ENCODE measurements around the gene ZBTB39. TPM values are rescaled to one million over a fixed set of nuclear protein-coding genes. Genes with fewer than 3 reads are reported as not detected.

The ZBTB39 gene
- total and polyA plus RNA-seq, 2 of the 13 experiments (the other 11 are each of a cell fraction or from before 2014, with no cell fraction given), result 6.5 to 6.9 TPM

DNA sequence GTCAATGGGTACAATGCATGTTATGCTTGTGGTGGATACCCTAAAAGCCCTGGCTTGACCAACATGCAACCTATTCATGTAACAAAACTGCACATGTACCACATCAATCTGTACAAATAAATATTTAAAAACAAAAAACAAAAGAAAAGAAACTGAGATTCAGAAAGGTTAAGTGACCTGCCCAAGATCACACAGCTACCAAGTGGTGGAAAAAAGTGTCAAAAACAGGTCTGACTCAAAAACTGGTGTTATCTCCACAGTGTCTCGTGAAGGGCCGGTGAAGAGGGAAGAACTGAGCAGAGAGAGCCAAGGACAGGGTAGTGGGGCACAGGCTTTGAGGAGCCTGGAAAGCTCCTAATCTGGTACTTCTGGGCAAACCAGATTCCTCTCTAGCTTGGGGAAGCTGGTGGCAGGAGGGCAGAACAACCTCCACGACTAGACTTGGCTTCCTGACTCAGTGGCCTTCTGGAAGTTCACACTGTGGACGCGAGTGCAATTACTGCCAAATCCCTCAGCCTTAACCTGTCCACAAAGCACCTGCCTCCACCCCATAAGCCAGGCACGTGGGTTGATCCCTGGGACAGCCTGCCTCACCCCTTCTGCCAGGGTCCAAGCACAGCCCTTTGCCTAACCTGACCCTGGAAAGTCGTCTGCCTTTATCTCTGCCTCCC lies 15.6 kb downstream of the ZBTB39 start:
- no peaks in the 10 kb centered on the region for H3K27me3 ChIP-seq (ENCODE audit: control insufficient read depth in 1 of 2, insufficient read depth in 2 of 2, low read length in 2 of 2)
- BruUV-seq (replicated peaks), result no TSS peak
- in situ Hi-C loops (cut with HindIII; ENCODE audit: extremely low pct_ligation_motif_present, low pct_unique_long_range_greater_than_20kb), result no loop called here
- H3K9me3 ChIP-seq (ENCODE audit: low read length), result no peaks in the 10 kb centered on the region
- intact Hi-C loops (cut with micrococcal nuclease; ENCODE audit: unreplicated experiment), result no loop called here
- ChIA-PET POLR2A (no interaction called here), CTCF (ENCODE audit: low intra/inter-chr PET ratio, low total read pairs) (interaction anchor here (0.7 kb wide), 1 partner anchor 154 kb away, joined by 3 read pairs; no protein-coding TSS in a partner anchor)
- H4K20me1 ChIP-seq (ENCODE audit: insufficient read depth, low read length), result no peaks in the 10 kb centered on the region
- H3K4me2 ChIP-seq (ENCODE audit: low read depth, low read length), result no peak overlapping the region
- H2AFZ ChIP-seq (ENCODE audit: low read length), result no peak overlapping the region
- FAIRE-seq (no peak), ATAC-seq (no peak), DNase-seq (ENCODE audit: low spot score) (no peak)
- no peaks in the 10 kb centered on the region for H3K36me3 ChIP-seq (replicated peaks in 1 of 2; ENCODE audit: control insufficient read depth in 1 of 2, insufficient read depth in 2 of 2, low read length in 2 of 2)
- H3K79me2 ChIP-seq (ENCODE audit: insufficient read depth, low read length), result no peaks in the 10 kb centered on the region
- peaks cover 15% of the 10 kb centered on the region; the same call in 1 of the 2 replicates for H3K4me1 ChIP-seq (ENCODE audit: insufficient read depth, low read length)
- H3K27ac ChIP-seq (ENCODE audit: extremely low read length, insufficient read depth, low read length), result no peak overlapping the region
- 28% methylated on average over 4 of the region's 7 CpGs for WGBS (ENCODE audit: low lambda C conversion rate)
- H3K9ac ChIP-seq (ENCODE audit: insufficient read depth, low read depth, low read length), result no peak overlapping the region
- no peak overlapping the region for H3K4me3 ChIP-seq (replicated peaks in 1 of 3; ENCODE audit: insufficient read depth in 1 of 3, low read depth in 2 of 3, low read length in 3 of 3)
- no peak for TF ChIP-seq FOXM1 (CRISPR knock-in tag; IDR thresholded peaks at IDR 0.05)
- no peak for TF ChIP-seq MBNL3 (CRISPR knock-in tag; conservative IDR thresholded peaks at IDR 0.05)
- TF ChIP-seq ZNF350 (CRISPR knock-in tag; IDR thresholded peaks at IDR 0.05; ENCODE audit: borderline replicate concordance, low read depth), result no peak
- TF ChIP-seq TAF1 (CRISPR knock-in tag; IDR thresholded peaks at IDR 0.05), result no peak
- TF ChIP-seq SIX4 (CRISPR knock-in tag; IDR thresholded peaks at IDR 0.05), result no peak
- TF ChIP-seq TBX2 (CRISPR knock-in tag; IDR thresholded peaks at IDR 0.05; ENCODE audit: borderline replicate concordance), result no peak
- TF ChIP-seq KDM1A (CRISPR knock-in tag; IDR thresholded peaks at IDR 0.05), result no peak
- TF ChIP-seq, protein P1, sequence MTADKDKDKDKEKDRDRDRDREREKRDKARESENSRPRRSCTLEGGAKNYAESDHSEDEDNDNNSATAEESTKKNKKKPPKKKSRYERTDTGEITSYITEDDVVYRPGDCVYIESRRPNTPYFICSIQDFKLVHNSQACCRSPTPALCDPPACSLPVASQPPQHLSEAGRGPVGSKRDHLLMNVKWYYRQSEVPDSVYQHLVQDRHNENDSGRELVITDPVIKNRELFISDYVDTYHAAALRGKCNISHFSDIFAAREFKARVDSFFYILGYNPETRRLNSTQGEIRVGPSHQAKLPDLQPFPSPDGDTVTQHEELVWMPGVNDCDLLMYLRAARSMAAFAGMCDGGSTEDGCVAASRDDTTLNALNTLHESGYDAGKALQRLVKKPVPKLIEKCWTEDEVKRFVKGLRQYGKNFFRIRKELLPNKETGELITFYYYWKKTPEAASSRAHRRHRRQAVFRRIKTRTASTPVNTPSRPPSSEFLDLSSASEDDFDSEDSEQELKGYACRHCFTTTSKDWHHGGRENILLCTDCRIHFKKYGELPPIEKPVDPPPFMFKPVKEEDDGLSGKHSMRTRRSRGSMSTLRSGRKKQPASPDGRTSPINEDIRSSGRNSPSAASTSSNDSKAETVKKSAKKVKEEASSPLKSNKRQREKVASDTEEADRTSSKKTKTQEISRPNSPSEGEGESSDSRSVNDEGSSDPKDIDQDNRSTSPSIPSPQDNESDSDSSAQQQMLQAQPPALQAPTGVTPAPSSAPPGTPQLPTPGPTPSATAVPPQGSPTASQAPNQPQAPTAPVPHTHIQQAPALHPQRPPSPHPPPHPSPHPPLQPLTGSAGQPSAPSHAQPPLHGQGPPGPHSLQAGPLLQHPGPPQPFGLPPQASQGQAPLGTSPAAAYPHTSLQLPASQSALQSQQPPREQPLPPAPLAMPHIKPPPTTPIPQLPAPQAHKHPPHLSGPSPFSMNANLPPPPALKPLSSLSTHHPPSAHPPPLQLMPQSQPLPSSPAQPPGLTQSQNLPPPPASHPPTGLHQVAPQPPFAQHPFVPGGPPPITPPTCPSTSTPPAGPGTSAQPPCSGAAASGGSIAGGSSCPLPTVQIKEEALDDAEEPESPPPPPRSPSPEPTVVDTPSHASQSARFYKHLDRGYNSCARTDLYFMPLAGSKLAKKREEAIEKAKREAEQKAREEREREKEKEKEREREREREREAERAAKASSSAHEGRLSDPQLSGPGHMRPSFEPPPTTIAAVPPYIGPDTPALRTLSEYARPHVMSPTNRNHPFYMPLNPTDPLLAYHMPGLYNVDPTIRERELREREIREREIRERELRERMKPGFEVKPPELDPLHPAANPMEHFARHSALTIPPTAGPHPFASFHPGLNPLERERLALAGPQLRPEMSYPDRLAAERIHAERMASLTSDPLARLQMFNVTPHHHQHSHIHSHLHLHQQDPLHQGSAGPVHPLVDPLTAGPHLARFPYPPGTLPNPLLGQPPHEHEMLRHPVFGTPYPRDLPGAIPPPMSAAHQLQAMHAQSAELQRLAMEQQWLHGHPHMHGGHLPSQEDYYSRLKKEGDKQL (CRISPR knock-in tag; IDR thresholded peaks at IDR 0.05; ENCODE audit: low read depth), result no peak
- TF ChIP-seq MYNN (CRISPR knock-in tag; IDR thresholded peaks at IDR 0.05; ENCODE audit: low read depth), result no peak
- TF ChIP-seq ARID3A (IDR thresholded peaks at IDR 0.05; ENCODE audit: low read depth, low read length), result no peak
- TF ChIP-seq RFXANK (CRISPR knock-in tag; IDR thresholded peaks at IDR 0.05), result no peak
- no peak for TF ChIP-seq ZNF550 (CRISPR knock-in tag; IDR thresholded peaks at IDR 0.05; ENCODE audit: borderline replicate concordance)
- TF ChIP-seq KMT2B (CRISPR knock-in tag; IDR thresholded peaks at IDR 0.05), result no peak
- no peak for TF ChIP-seq MAX (IDR thresholded peaks at IDR 0.05)
- TF ChIP-seq ZBTB34 (CRISPR knock-in tag; IDR thresholded peaks at IDR 0.05), result no peak
